ENCODE results near the gene PDPK1. TPM values are rescaled to one million over a fixed set of nuclear protein-coding genes. Genes with fewer than 3 reads are reported as not detected.
"Not testable (repeated sequence)": the region's sequence is repeated elsewhere in the genome, so short reads cannot be mapped to it uniquely, and the experiment has no call there.

The PDPK1 gene
- total RNA-seq, 1 experiment from 2014 or later, result 10.1 TPM

DNA sequence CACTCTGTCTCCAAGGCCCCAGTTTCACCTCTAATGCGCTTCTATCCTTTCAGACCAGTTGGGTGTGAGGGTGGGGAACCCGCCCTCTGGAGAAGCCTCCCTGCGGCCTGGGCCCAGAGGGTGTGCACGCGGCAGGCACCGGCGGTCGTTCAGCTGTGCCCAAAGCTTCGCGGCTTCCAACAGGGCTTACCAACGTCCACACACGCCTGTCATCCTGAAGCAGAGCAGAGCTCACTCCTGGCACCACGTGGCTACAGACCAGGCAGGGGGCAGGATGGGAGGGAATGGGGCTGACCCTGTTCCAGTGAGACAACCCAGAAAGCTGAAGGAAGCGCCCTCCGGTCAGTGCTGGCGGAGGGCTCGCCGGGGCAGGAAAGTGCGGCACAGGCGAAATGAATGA, 81.1 kb downstream of the PDPK1 start:
- DNase-seq (ENCODE audit: low read depth); in situ Hi-C loops (cut with HindIII; ENCODE audit: low pct_unique_long_range_greater_than_20kb, low sequenced_read_pairs): not testable (repeated sequence)

GRCh38 chr16:2619628-2620027, 81.8 kb downstream of the PDPK1 start:
- in situ Hi-C loops (cut with HindIII; ENCODE audit: low pct_unique_long_range_greater_than_20kb, low sequenced_read_pairs); DNase-seq (ENCODE audit: low read depth): not testable (repeated sequence)

- in situ Hi-C loops (cut with HindIII; ENCODE audit: low pct_unique_long_range_greater_than_20kb, low sequenced_read_pairs); DNase-seq (ENCODE audit: low read depth): not testable (repeated sequence)
Measured at GRCh38 chr16:2620870-2621269, 83.0 kb downstream of the PDPK1 start.

DNA sequence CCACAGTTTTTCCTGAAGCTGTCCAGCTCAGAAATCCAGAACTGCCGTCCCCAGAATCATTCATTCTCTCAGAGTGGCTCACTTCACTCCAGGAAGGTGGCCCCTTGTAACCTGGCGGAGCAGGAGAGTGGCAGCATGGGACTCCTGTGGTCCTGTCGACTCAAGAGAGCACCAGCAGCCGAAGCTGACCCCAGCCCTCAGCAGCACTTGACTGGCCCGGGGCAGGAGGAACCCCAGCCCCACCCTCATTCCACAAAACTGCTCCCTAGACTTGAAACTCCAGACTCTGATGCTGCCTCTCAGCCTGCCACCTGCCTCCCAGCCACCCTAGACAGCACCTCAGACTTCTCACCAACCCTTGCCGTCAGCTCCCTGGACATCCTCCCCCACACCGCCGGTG, 83.6 kb downstream of the PDPK1 start:
- DNase-seq (ENCODE audit: low read depth); in situ Hi-C loops (cut with HindIII; ENCODE audit: low pct_unique_long_range_greater_than_20kb, low sequenced_read_pairs): not testable (repeated sequence)

GRCh38 chr16:2627075-2627474, 89.3 kb downstream of the PDPK1 start:
- in situ Hi-C loops (cut with HindIII; ENCODE audit: low pct_unique_long_range_greater_than_20kb, low sequenced_read_pairs); DNase-seq (ENCODE audit: low read depth): not testable (repeated sequence)

GRCh38 chr16:2631203-2631602, 93.4 kb downstream of the PDPK1 start:
- in situ Hi-C loops (cut with HindIII; ENCODE audit: low pct_unique_long_range_greater_than_20kb, low sequenced_read_pairs); DNase-seq (ENCODE audit: low read depth): not testable (repeated sequence)

DNA sequence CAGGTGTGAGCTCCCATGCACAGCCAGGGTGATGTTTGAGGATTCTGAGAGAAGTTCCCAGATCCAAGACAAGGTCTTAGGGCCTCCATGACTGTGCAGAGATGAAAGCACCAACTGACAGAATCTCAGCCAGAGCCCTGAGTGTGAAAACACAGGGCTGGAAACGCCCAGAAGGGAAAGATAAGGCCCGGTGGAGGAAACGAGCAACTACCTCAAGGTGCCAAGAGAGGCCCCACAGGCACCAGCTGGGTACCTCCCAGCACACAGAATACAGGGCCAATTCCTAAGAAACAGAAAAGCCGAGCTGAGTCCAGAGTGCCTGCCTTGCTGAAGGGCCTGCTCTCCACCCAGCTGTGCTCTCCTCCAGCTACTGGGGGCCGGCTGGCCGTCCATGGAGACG, 94.5 kb downstream of the PDPK1 start:
- DNase-seq (ENCODE audit: low read depth); in situ Hi-C loops (cut with HindIII; ENCODE audit: low pct_unique_long_range_greater_than_20kb, low sequenced_read_pairs): not testable (repeated sequence)

DNA sequence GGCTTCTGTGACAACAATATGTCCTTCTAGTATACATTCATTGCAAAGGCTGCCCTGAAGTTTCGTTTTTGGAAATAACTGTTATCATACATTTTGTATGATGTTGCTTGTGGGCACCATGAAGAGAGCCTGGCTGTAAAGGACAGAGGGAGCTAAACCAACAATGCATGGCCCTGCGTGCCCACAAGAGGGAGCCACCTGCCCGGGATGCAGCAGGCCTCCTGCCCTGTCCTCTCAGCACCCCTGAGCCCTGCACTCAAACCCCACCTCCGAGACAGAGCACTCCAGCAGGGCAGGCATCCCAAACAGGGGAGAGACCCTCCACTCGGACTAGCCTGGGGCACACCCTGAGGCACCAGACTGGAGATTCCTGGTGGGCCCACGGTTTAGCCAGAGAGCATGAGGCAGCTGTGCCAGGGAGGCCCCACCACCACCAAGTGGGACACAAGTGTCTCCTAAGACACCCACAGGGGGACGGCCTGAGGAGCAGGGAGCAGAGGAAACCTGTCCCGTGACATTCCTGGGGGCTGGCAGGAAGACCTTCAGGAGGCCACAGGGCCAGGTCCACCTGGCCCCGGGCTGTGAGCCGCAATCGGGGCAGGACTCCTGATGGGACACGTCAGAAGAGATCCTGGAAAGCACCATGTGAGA, 101.4 kb downstream of the PDPK1 start:
- in situ Hi-C loops (cut with HindIII; ENCODE audit: low pct_unique_long_range_greater_than_20kb, low sequenced_read_pairs); DNase-seq (ENCODE audit: low read depth): not testable (repeated sequence)

- DNase-seq (ENCODE audit: low read depth); in situ Hi-C loops (cut with HindIII; ENCODE audit: low pct_unique_long_range_greater_than_20kb, low sequenced_read_pairs): not testable (repeated sequence)
Measured at GRCh38 chr16:2639722-2640072, 101.9 kb downstream of the PDPK1 start.

DNA sequence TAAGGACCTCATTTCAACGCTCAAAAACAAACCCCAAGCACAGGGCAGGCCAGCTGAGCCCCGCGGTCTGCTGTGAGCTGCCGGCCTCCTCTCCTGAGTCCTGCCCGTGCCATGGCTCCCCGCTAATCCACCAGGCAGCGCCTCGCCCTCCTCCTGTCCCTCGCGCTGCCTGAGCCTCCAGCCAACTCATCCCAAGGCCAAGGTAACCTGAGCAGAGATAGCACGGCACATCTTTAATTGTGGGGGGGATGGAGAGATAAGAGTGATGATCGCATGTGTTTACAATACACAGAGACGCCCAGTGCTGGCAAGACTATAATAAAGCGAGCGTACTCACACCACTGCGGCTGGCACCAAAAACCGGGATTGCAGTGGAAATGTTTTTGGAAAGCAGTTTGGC, 104.7 kb downstream of the PDPK1 start:
- in situ Hi-C loops (cut with HindIII; ENCODE audit: low pct_unique_long_range_greater_than_20kb, low sequenced_read_pairs); DNase-seq (ENCODE audit: low read depth): not testable (repeated sequence)

GRCh38 chr16:2644754-2645453, 107.1 kb downstream of the PDPK1 start:
- in situ Hi-C loops (cut with HindIII; ENCODE audit: low pct_unique_long_range_greater_than_20kb, low sequenced_read_pairs); DNase-seq (ENCODE audit: low read depth): not testable (repeated sequence)

- in situ Hi-C loops (cut with HindIII; ENCODE audit: low pct_unique_long_range_greater_than_20kb, low sequenced_read_pairs); DNase-seq (ENCODE audit: low read depth): not testable (repeated sequence)
Measured at GRCh38 chr16:2651268-2651871, 113.5 kb downstream of the PDPK1 start.

Other genes starting within 250 kb of the PDPK1 start
- gene ABCA3, start 197.3 kb upstream of the PDPK1 start, total RNA-seq (2014; rRNA removed; shearing (Covaris generic); ENCODE audit: low replicate concordance), result 18.0 and 22.4 TPM in 2 replicates
- gene CCNF, start 108.6 kb upstream of the PDPK1 start, total RNA-seq (2014; rRNA removed; shearing (Covaris generic); ENCODE audit: low replicate concordance), result 36.9 and 40.3 TPM in 2 replicates
- gene TEDC2, start 77.9 kb upstream of the PDPK1 start, total RNA-seq (2014; rRNA removed; shearing (Covaris generic); ENCODE audit: low replicate concordance), result 37.3 and 39.9 TPM in 2 replicates
- gene NTN3, start 66.7 kb upstream of the PDPK1 start, total RNA-seq (2014; rRNA removed; shearing (Covaris generic); ENCODE audit: low replicate concordance), result not detected in 2 replicates
- gene TBC1D24, start 62.9 kb upstream of the PDPK1 start, total RNA-seq (2014; rRNA removed; shearing (Covaris generic); ENCODE audit: low replicate concordance), result 6.2 and 9.5 TPM in 2 replicates
- gene ATP6V0C, start 24.1 kb upstream of the PDPK1 start, total RNA-seq (2014; rRNA removed; shearing (Covaris generic); ENCODE audit: low replicate concordance), result 18.4 and 27.8 TPM in 2 replicates
- gene AMDHD2, start 17.6 kb upstream of the PDPK1 start, total RNA-seq (2014; rRNA removed; shearing (Covaris generic); ENCODE audit: low replicate concordance), result 100 and 138 TPM in 2 replicates
- gene CEMP1, start 6.6 kb upstream of the PDPK1 start, total RNA-seq (2014; rRNA removed; shearing (Covaris generic); ENCODE audit: low replicate concordance), result not detected in 2 replicates
- gene KCTD5, start 144.5 kb downstream of the PDPK1 start, total RNA-seq (2014; rRNA removed; shearing (Covaris generic); ENCODE audit: low replicate concordance), result 67.5 and 85.6 TPM in 2 replicates
- 1.1 TPM in 1 of 2 replicates, not detected in the other for gene PRSS27, start 182.2 kb downstream of the PDPK1 start, total RNA-seq (2014; rRNA removed; shearing (Covaris generic); ENCODE audit: low replicate concordance)
- gene SRRM2, start 214.6 kb downstream of the PDPK1 start, total RNA-seq (2014; rRNA removed; shearing (Covaris generic); ENCODE audit: low replicate concordance), result 15.3 and 31.2 TPM in 2 replicates
- 473 and 526 TPM in 2 replicates for gene ELOB, start 239.3 kb downstream of the PDPK1 start, total RNA-seq (2014; rRNA removed; shearing (Covaris generic); ENCODE audit: low replicate concordance)
- not detected in 2 replicates for gene PRSS33, start 249.5 kb downstream of the PDPK1 start, total RNA-seq (2014; rRNA removed; shearing (Covaris generic); ENCODE audit: low replicate concordance)

All from Caki2 (cell line).